H9 (cell line): ENCODE data around the gene EDNRA. TPM values are rescaled to one million over a fixed set of nuclear protein-coding genes. Genes with fewer than 3 reads are reported as not detected.

Experiments used
- DNase-seq: peaks from one replicate; pipeline ENCODE4 v3.0.0-alpha.2; 2017
- H2AFZ ChIP-seq: one replicate; pipeline ENCODE4 v1.6.1; 2013; ENCODE audit warnings: mild to moderate bottlenecking, low read length, control low read depth, moderate library complexity
- H2AK5ac ChIP-seq: 2 replicates; pipeline ENCODE4 v1.6.1; 2013; ENCODE audit warnings: low read length, control low read depth, mixed read lengths; ENCODE audit not compliant: insufficient read length
- H2BK120ac ChIP-seq: one replicate; pipeline ENCODE4 v1.6.1; 2013; ENCODE audit warnings: low read depth, mild to moderate bottlenecking, low read length, control low read depth, inconsistent platforms; ENCODE audit not compliant: poor library complexity, severe bottlenecking
- H2BK12ac ChIP-seq: 2 replicates; pipeline ENCODE4 v1.6.1; 2013; ENCODE audit warnings: low read length, control low read depth, mixed read lengths, low read depth; ENCODE audit not compliant: insufficient read length
- H2BK15ac ChIP-seq: 2 replicates; pipeline ENCODE4 v1.6.1; 2013; ENCODE audit warnings: low read depth, low read length, control low read depth
- H2BK20ac ChIP-seq: one replicate; pipeline ENCODE4 v1.6.1; 2013; ENCODE audit warnings: low read depth, mild to moderate bottlenecking, low read length, control low read depth, inconsistent platforms; ENCODE audit not compliant: poor library complexity, severe bottlenecking
- H2BK5ac ChIP-seq: 2 replicates; pipeline ENCODE4 v1.6.1; 2013; ENCODE audit warnings: low read length, control low read depth, mixed read lengths; ENCODE audit not compliant: insufficient read length
- H3K14ac ChIP-seq: 2 replicates; pipeline ENCODE4 v1.6.1; 2013; ENCODE audit warnings: low read length, control low read depth; ENCODE audit not compliant: insufficient read depth
- H3K18ac ChIP-seq: 2 replicates; pipeline ENCODE4 v1.6.1; 2013; ENCODE audit warnings: low read depth, mild to moderate bottlenecking, mixed read lengths, low read length, control low read depth; ENCODE audit not compliant: insufficient read length
- H3K23ac ChIP-seq: 2 replicates; pipeline ENCODE4 v1.6.1; 2013; ENCODE audit warnings: low read length, control low read depth, mixed read lengths, low read depth; ENCODE audit not compliant: insufficient read length
- H3K23me2 ChIP-seq: 2 replicates; pipeline ENCODE4 v1.6.1; 2013; ENCODE audit warnings: low read depth, mild to moderate bottlenecking, mixed read lengths, low read length, control low read depth; ENCODE audit not compliant: insufficient read length, poor library complexity, severe bottlenecking
- H3K27ac ChIP-seq: 2 replicates; pipeline ENCODE4 v1.5.1; 2013; ENCODE audit warnings: low read length, control low read depth, mixed read lengths, low read depth; ENCODE audit not compliant: insufficient read length
- H3K27me3 ChIP-seq: 2 replicates; pipeline ENCODE4 v1.6.1; 2013; ENCODE audit warnings: low read length, control low read depth, inconsistent platforms; ENCODE audit not compliant: insufficient read depth
- H3K4ac ChIP-seq: 2 replicates; pipeline ENCODE4 v1.6.1; 2013; ENCODE audit warnings: low read depth, mild to moderate bottlenecking, control low read depth, inconsistent platforms, low read length, moderate library complexity
- H3K4me1 ChIP-seq: 2 replicates; pipeline ENCODE4 v1.6.1; 2013; ENCODE audit warnings: low read length, control low read depth, inconsistent platforms; ENCODE audit not compliant: insufficient read depth
- H3K4me2 ChIP-seq: 2 replicates; pipeline ENCODE4 v1.6.1; 2013; ENCODE audit warnings: low read length, control low read depth, mixed read lengths; ENCODE audit not compliant: insufficient read length, insufficient read depth
- H3K56ac ChIP-seq: 2 replicates; pipeline ENCODE4 v1.6.1; 2013; ENCODE audit warnings: low read depth, mild to moderate bottlenecking, mixed read lengths, low read length, control low read depth; ENCODE audit not compliant: insufficient read length
- H3K79me1 ChIP-seq: 2 replicates; pipeline ENCODE4 v1.6.1; 2013; ENCODE audit warnings: low read depth, mild to moderate bottlenecking, moderate library complexity, low read length, control low read depth, inconsistent platforms; ENCODE audit not compliant: insufficient read depth, poor library complexity, severe bottlenecking
- H3K79me2 ChIP-seq: 2 replicates; pipeline ENCODE4 v1.6.1; 2013; ENCODE audit warnings: low read length, control low read depth, inconsistent platforms; ENCODE audit not compliant: insufficient read depth
- H3K9ac ChIP-seq: 2 replicates; pipeline ENCODE4 v1.6.1; 2013; ENCODE audit warnings: low read length, control low read depth, mixed read lengths; ENCODE audit not compliant: insufficient read length; ENCODE audit errors: extremely low read depth
- H3K9me3 ChIP-seq: one replicate; pipeline ENCODE4 v1.6.1; 2013; ENCODE audit warnings: low read depth, low read length, inconsistent platforms; ENCODE audit not compliant: control insufficient read depth
- H3T11ph ChIP-seq: one replicate; pipeline ENCODE4 v1.6.1; 2013; ENCODE audit warnings: mild to moderate bottlenecking, low read length, control low read depth, inconsistent platforms
- H4K20me1 ChIP-seq: one replicate; pipeline ENCODE4 v1.6.1; 2013; ENCODE audit not compliant: control insufficient read depth, insufficient read length, insufficient read depth
- H4K5ac ChIP-seq: 2 replicates; pipeline ENCODE4 v1.6.1; 2013; ENCODE audit warnings: low read depth, mild to moderate bottlenecking, mixed read lengths, low read length, control low read depth; ENCODE audit not compliant: insufficient read length
- H4K8ac ChIP-seq: replicated peaks from 2 replicates; pipeline ENCODE4 v1.6.1; 2013; ENCODE audit warnings: low read length, control low read depth, mixed read lengths, low read depth; ENCODE audit not compliant: insufficient read length
- H4K91ac ChIP-seq: 2 replicates; pipeline ENCODE4 v1.6.1; 2013; ENCODE audit warnings: low read depth, mild to moderate bottlenecking, moderate library complexity, mixed read lengths, low read length, control low read depth; ENCODE audit not compliant: insufficient read length
- H3K27ac Mint-ChIP-seq, 3 experiments: 2 replicates in 2 of 3; 3 replicates in 1 of 3; pipeline ENCODE4 v1.8.0; 2020 to 2021; ENCODE audit warnings: mixed read lengths in 3 of 3, mild to moderate bottlenecking in 1 of 3, moderate library complexity in 1 of 3
- H3K27me3 Mint-ChIP-seq: 2 replicates; pipeline ENCODE4 v1.8.0; 2021; ENCODE audit warnings: low read depth, mild to moderate bottlenecking, moderate library complexity, mixed read lengths
- H3K36me3 Mint-ChIP-seq, 3 experiments: 2 replicates in 2 of 3; 3 replicates in 1 of 3; pipeline ENCODE4 v1.8.0; 2020 to 2021; ENCODE audit warnings: low read depth in 3 of 3, mixed read lengths in 3 of 3; ENCODE audit not compliant: insufficient read depth in 1 of 3
- H3K4me1 Mint-ChIP-seq, 2 experiments: 2 replicates each; pipeline ENCODE4 v1.8.0; 2020; ENCODE audit warnings: mixed read lengths in 2 of 2
- H3K4me3 Mint-ChIP-seq, 2 experiments: 2 replicates in 1 of 2; 3 replicates in 1 of 2; pipeline ENCODE4 v1.8.0; 2020 to 2021; ENCODE audit warnings: mild to moderate bottlenecking in 2 of 2, mixed read lengths in 2 of 2, moderate library complexity in 1 of 2
- H3K9me3 Mint-ChIP-seq, 2 experiments: 2 replicates in 1 of 2; 3 replicates in 1 of 2; pipeline ENCODE4 v1.8.0; 2020; ENCODE audit warnings: mild to moderate bottlenecking in 2 of 2, mixed read lengths in 2 of 2, moderate library complexity in 1 of 2
- WGBS: extraction: QIAGEN DNeasy Blood & Tissue Kit; methylation state at CpG from one replicate; pipeline ENCODE4 v1.1.7; 2013; ENCODE audit warnings: missing lambda C conversion rate, low lambda C conversion rate, mixed read lengths; ENCODE audit not compliant: insufficient read length; ENCODE audit errors: extremely low coverage; 5-methylcytosine and 5-hydroxymethylcytosine counted together
- total RNA-seq: library from RNA; stranded (reverse); gene quantifications from 2 replicates; pipeline ENCODE4 v1.2.1, GENCODE V29; 2021
- TF ChIP-seq, protein P1 (sequence below): fragments of 200-600 bp; sonication (generic); conservative IDR thresholded peaks from 3 replicates; pipeline ENCODE4 v1.8.0; 2021; ENCODE audit warnings: antibody characterized with exemption, mild to moderate bottlenecking

EDNRA gene
- total RNA-seq, 1 experiment from 2014 or later, result 1.6 TPM

DNA sequence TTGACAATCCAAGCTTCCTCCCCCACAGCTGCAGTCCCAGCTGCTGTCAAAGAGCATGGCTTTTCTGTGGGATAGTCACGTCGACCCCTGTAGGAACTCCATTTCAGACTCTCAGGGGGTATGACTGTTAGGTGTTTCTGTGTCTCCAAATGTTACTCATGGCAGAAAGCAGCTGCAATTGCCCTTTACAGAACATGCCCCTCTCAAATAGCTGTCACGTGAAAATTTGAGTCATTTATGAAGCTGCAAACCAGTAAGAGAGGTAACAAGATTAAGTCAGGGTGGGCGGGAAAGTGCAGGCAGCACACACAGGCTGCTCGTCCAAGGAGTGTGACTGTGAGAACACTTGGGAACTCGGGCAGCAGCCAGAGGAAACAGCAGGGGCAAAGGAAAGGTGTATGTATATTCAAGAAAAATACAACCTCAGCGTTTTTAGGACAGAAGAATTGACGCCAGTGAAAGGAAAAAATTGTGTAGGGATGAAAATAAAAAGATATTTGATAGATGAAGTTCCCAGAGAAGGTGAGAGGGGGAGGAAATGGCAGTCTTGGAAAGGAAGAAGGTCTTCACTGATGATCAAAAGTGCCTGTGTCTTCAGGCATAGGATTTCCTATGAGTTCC lies 69.8 kb downstream of the EDNRA start:
- no peak overlapping the region for H2AFZ ChIP-seq
- no peak overlapping the region for H3K27ac ChIP-seq
- H4K5ac ChIP-seq, result no peak overlapping the region
- no peaks in the 10 kb centered on the region for H3K79me1 ChIP-seq
- H3K4me2 ChIP-seq, result no peak overlapping the region
- no peak overlapping the region for H3K23ac ChIP-seq
- H2BK15ac ChIP-seq, result no peak overlapping the region
- no peak for DNase-seq
- no peak overlapping the region for H2BK12ac ChIP-seq
- H3K14ac ChIP-seq, result no peak overlapping the region
- no CpG with 5 or more reads among the region's 8 CpGs for WGBS
- H3K9me3 Mint-ChIP-seq, result peaks cover 22% of the 10 kb centered on the region in 2 experiments
- TF ChIP-seq, protein P1, sequence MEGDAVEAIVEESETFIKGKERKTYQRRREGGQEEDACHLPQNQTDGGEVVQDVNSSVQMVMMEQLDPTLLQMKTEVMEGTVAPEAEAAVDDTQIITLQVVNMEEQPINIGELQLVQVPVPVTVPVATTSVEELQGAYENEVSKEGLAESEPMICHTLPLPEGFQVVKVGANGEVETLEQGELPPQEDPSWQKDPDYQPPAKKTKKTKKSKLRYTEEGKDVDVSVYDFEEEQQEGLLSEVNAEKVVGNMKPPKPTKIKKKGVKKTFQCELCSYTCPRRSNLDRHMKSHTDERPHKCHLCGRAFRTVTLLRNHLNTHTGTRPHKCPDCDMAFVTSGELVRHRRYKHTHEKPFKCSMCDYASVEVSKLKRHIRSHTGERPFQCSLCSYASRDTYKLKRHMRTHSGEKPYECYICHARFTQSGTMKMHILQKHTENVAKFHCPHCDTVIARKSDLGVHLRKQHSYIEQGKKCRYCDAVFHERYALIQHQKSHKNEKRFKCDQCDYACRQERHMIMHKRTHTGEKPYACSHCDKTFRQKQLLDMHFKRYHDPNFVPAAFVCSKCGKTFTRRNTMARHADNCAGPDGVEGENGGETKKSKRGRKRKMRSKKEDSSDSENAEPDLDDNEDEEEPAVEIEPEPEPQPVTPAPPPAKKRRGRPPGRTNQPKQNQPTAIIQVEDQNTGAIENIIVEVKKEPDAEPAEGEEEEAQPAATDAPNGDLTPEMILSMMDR, result no peak
- H2BK5ac ChIP-seq, result no peak overlapping the region
- H3T11ph ChIP-seq, result no peak overlapping the region
- no peak overlapping the region for H3K4ac ChIP-seq
- H3K56ac ChIP-seq, result no peak overlapping the region
- no peaks in the 10 kb centered on the region for H3K9me3 ChIP-seq
- H3K4me1 Mint-ChIP-seq, result 0 out of 4 replicates have a peak, but pooled peaks cover 0 to 3% of the 10 kb centered on the region in 2 experiments
- H2BK20ac ChIP-seq, result no peak overlapping the region
- H4K20me1 ChIP-seq, result no peaks in the 10 kb centered on the region
- no peak overlapping the region for H4K91ac ChIP-seq
- no peak overlapping the region for H3K4me3 Mint-ChIP-seq
- peaks cover 3% of the 10 kb centered on the region for H3K27me3 Mint-ChIP-seq
- H3K27ac Mint-ChIP-seq, result peak overlapping the region in 1 of 3 experiments; percentile 41; a peak in 2 of 7 replicates
- no peak overlapping the region for H2BK120ac ChIP-seq
- no peak overlapping the region for H3K18ac ChIP-seq
- H3K4me1 ChIP-seq, result no peaks in the 10 kb centered on the region
- no peak overlapping the region for H3K9ac ChIP-seq
- H3K79me2 ChIP-seq, result no peaks in the 10 kb centered on the region
- peaks cover 6 to 22% (median 14%) of the 10 kb centered on the region in 3 experiments; a peak in 6 of 7 replicates for H3K36me3 Mint-ChIP-seq
- no peak overlapping the region for H2AK5ac ChIP-seq
- H3K23me2 ChIP-seq, result no peaks in the 10 kb centered on the region
- H4K8ac ChIP-seq, result no peak overlapping the region
- no peaks in the 10 kb centered on the region for H3K27me3 ChIP-seq
